PFSK-1 (cell line): Measurements from ENCODE around the gene RIMOC1.

Experiments used
- FOXP2 ChIP-seq: optimal IDR thresholded peaks from 2 replicates; pipeline ENCODE3; 2011; ENCODE audit warnings: borderline replicate concordance, control low read depth, inconsistent platforms; ENCODE audit not compliant: insufficient read depth; ENCODE audit errors: extremely low read length, extremely low read depth
- POLR2AphosphoS5 ChIP-seq: IDR thresholded peaks from 2 replicates; pipeline ENCODE4 v1.6.1; 2012; ENCODE audit warnings: low read depth, mild to moderate bottlenecking, control low read depth, low read length, moderate library complexity
- SIN3A ChIP-seq: IDR thresholded peaks from 2 replicates; pipeline ENCODE4 v1.6.1; 2012; ENCODE audit warnings: mild to moderate bottlenecking, low read length, moderate library complexity, borderline replicate concordance; ENCODE audit not compliant: insufficient read depth
- TAF1 ChIP-seq: IDR thresholded peaks from 2 replicates; pipeline ENCODE4 v1.6.1; 2012; ENCODE audit warnings: low read length, control low read depth, borderline replicate concordance; ENCODE audit not compliant: insufficient read depth
- TF ChIP-seq, protein P1 (sequence below), 2 experiments: IDR thresholded peaks; 2 replicates each; pipeline versions ENCODE4 v1.6.1 to v1.8.0; 2011 to 2012; ENCODE audit warnings: low read depth in 2 of 2, low read length in 2 of 2, control low read depth in 1 of 2, inconsistent platforms in 1 of 2, mild to moderate bottlenecking in 1 of 2, moderate library complexity in 1 of 2; ENCODE audit not compliant: insufficient read depth in 1 of 2

DNA sequence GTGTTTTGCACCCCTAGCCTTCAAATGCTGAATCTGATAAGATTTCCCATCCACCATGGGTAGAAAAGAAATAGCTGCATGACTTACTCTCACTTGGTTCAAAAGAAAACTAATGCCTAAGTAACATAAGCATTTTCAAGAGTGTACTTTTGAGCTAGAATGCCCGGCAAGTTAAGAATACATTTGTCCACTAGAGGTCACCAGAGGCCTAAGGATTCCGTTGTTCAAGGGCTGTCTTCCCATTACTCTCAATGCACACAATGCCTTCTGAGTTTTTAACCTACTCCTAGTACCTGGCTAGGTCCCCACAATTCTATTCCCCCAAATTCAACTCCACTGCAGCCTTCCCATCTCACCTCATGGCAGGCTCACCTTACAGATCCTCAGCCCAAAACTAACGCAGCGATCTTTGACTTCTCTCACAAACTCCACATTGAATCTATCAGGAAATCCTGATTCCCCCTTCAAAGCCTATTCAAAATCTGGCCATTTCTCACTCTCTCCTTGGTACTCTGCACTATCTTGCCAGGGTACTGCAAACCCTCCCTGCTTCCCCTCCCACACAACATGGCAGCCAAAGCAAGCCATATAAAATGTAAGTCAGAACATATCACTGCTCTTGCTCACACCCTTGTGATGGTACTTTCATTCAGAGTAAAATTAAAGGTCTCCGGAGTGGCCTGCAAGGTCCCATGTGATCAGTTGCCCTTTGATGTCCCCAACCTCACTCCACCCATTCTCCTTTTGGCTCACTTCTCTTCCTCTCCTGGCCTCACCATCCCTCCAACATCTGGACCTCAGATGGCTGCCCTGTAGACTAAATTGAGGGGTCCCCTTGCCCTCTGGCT lies 47.3 kb upstream of the RIMOC1 start:
- TF ChIP-seq TAF1 = no peak
- TF ChIP-seq POLR2AphosphoS5 = no peak
- TF ChIP-seq SIN3A = no peak
- TF ChIP-seq, protein P1, sequence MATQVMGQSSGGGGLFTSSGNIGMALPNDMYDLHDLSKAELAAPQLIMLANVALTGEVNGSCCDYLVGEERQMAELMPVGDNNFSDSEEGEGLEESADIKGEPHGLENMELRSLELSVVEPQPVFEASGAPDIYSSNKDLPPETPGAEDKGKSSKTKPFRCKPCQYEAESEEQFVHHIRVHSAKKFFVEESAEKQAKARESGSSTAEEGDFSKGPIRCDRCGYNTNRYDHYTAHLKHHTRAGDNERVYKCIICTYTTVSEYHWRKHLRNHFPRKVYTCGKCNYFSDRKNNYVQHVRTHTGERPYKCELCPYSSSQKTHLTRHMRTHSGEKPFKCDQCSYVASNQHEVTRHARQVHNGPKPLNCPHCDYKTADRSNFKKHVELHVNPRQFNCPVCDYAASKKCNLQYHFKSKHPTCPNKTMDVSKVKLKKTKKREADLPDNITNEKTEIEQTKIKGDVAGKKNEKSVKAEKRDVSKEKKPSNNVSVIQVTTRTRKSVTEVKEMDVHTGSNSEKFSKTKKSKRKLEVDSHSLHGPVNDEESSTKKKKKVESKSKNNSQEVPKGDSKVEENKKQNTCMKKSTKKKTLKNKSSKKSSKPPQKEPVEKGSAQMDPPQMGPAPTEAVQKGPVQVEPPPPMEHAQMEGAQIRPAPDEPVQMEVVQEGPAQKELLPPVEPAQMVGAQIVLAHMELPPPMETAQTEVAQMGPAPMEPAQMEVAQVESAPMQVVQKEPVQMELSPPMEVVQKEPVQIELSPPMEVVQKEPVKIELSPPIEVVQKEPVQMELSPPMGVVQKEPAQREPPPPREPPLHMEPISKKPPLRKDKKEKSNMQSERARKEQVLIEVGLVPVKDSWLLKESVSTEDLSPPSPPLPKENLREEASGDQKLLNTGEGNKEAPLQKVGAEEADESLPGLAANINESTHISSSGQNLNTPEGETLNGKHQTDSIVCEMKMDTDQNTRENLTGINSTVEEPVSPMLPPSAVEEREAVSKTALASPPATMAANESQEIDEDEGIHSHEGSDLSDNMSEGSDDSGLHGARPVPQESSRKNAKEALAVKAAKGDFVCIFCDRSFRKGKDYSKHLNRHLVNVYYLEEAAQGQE (IDR thresholded peaks at IDR 0.05; ENCODE audit: insufficient read depth in 1 of 2, low read depth in 2 of 2, low read length in 2 of 2) = no peak
- TF ChIP-seq FOXP2 = no peak
